NCI-H128 (cell line): ENCODE measurements around the gene PSORS1C2.

Experiments
- DNase-seq: peaks from one replicate; lab custom pipeline; 2025; ENCODE audit not compliant: unreplicated experiment; lab: John Stamatoyannopoulos, UW

The PSORS1C2 gene

DNA sequence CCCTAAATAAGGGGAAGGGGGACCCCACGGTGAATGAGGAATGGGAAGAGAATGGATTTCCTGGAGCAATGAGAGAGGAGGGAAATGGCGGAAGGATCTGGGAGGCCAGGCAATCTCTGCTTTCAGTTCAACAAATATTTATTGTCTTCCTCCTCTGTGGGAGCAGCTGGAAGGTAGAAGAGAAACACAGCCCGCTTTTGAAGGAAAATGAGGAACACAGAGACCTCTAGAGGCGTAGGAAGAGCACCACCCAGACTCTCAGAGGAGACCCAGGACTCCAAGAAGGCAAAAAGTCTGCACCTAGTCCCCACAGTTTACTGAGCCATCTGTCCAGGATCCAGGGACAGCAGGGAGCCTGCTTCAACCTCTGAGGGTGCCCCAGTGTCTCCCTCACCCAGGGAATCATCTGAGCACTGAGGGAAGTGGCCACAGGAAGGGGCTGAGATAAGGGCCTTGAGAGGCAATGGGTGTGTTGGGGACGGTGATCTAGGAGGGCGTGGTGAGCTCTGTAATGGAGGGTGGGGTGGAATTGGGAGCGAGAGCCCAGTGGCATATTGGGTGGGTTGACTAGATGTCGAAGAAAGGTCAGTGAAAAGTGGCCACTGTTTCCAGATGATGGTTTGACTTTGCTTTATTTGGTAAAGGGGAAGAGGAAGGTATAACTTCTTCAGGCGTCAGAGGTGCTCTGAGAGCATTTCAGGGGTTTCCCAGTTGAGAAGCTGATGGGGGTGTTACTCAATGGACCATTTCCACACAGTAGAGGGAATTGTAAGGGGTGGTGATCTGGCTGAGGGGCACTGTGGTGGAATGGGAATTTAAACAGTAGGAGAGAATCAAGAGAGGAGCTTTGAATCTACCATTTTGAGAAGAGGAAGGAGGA is 23.7 kb downstream of the PSORS1C2 start:
- DNase-seq, result no peak

- DNase-seq, result no peak
These were observed 24.4 kb downstream of the PSORS1C2 start, which contains the start of gene PSORS1C1 for GRCh38 chr6:31114541-31114878. PSORS1C1 (plus strand) TSS chr6:31114800; CDS start chr6:31129633, 14,833 bp downstream.

- no peak for DNase-seq
These were observed 24.9 kb downstream of the PSORS1C2 start for GRCh38 chr6:31113861-31114540.

DNA sequence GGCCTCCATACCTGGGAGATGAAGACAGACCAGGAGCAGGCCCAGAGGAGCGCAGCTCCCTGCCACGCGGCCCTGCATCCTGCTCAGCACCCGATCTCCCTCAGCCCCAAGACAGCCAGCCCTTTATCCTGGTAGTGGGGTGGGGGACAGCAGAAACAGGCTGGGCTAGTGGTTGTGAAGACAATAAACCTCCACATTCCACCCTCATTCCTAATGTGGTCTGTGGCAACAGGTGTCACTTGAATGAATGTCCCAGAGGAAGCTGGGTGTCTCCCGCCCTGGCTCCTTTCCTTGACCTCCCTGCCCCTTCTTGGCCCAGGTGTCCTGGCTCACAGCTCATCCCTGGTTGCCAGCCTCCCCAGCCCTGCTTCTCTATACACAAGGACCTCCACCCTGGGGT is 26.4 kb downstream of the PSORS1C2 start, which contains the start of gene C6orf15:
C6orf15 (minus strand) TSS at position 98 of the 400 bp plus-strand sequence; CDS start at position 78, 20 bp downstream.
- DNase-seq, result no peak

DNA sequence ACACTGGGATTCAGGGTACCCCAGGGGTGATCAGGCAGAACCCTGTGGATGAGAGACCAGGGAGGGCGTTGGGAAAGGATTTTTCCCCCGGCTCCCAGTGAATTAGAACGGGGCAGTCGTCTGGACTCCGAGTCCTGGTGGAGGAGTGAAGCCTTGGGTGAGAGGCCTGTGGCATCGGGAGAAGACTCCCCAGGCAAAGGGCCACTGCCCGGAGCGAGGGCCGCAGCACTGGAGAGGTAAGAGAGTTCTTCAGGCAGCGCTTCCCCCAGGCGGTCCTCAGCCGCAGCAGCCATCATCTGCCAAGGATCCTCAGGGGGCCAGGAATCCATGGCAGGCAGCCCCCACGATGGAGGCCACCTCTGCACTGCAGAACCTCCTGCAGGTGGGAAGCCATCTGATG is 27.2 kb downstream of the PSORS1C2 start:
- no peak for DNase-seq

- no peak for DNase-seq
These were observed 27.9 kb downstream of the PSORS1C2 start for GRCh38 chr6:31110825-31111582.

GRCh38 chr6:31107052-31107451 is 31.8 kb downstream of the PSORS1C2 start:
- DNase-seq, result no peak

DNA sequence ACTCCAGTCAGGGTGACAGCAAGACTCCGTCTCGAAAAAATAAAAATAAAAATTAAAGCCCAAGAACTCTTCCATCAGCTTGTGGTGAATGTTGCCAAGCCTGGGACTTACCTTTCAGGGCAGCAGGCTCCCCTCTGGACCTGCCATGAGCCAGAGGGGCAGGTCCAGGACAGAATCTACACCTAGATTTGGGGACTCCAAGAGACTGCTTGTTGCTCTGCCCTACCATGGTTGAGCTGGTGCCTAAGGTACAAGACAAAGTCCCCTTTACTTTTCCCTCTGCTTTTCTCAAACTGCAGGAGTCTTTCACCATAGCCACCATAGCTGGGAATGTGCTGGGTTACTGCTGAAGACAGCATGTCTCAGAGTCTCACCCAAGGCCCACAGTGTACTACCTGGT is 35.7 kb downstream of the PSORS1C2 start:
- DNase-seq, result no peak

DNA sequence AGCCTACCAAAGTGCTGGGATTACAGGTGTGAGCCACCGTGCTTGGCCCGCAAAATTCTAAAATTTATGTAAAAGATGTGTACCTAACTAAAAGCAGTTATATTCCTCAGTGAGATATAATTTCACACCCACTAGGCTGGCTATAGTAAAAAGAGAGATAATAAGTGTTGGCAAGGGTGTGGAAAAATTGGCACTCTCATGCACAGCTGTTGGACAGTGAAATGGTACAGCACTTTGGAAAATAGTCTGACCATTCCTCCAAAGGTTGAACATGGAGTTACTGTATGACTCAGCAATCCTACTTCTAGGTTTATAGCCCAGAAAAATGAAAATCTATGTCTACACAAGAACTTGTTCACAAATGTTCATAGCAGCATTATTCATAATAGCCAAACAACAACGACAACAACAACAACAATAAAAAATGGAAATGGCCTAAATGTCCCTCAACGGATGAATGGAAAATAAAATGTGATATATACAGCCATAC is 40.4 kb downstream of the PSORS1C2 start:
- no peak for DNase-seq

- no peak for DNase-seq
These were observed 42.2 kb downstream of the PSORS1C2 start for GRCh38 chr6:31096656-31097055.

GRCh38 chr6:31096215-31096614 is 42.7 kb downstream of the PSORS1C2 start:
- DNase-seq, result no peak

- no peak for DNase-seq
These were observed 44.4 kb downstream of the PSORS1C2 start for GRCh38 chr6:31094389-31094881.

DNA sequence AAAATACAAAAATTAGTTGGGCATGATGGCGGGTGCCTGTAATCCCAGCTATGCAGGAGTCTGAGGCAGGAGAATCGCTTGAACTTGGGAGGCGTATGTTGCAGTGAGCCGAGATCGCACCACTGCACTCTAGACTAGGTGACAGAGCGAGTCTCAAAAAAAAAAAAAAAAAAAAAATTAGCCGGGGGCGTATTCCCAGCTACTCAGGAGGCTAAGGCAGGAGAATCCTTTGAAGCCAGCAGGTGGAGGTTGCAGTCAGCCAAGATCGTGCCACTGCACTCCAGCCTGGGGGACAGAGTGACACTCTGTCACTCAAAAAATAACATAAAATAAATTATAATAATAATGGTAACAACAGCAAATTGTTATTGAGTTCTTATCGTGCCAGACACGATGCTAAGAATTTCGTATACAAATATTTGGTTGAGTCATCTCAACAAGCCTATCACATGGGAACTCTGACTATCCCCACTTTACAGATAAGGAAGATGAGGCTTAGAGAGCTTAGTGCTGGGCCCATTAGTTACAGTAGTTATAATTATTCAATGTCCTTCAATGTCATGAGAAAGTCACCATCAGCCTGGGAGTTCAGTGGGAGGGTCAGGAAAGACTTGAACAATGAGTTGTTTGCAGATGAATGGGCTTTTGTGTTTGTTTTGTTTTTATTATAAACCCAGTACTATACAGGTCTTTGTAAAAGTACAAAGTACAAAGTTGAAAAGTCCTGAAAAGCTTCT is 45.9 kb downstream of the PSORS1C2 start:
- DNase-seq, result no peak

- no peak for DNase-seq
These were observed 46.6 kb downstream of the PSORS1C2 start for GRCh38 chr6:31092238-31092637.

DNA sequence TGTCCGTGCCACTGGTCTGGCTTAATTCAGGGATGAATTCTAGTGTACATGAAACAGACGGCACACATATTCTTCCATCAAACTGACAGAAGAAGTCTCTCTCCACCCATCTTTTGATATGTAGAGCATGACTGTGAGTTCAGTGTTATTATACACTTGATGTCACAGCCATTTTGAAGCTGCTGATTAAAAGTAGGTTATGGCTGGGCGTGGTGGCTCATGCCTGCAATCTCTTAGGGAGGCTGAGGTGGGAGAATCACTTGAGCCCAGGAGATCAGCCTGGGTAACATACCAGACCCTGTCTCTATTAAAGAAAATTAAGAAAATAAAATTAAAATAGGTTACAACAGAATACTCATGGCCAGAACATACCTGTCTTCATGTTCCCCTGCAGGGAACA is 47.2 kb downstream of the PSORS1C2 start:
- no peak for DNase-seq

- DNase-seq, result no peak
These were observed 47.9 kb downstream of the PSORS1C2 start for GRCh38 chr6:31090973-31091364.

DNA sequence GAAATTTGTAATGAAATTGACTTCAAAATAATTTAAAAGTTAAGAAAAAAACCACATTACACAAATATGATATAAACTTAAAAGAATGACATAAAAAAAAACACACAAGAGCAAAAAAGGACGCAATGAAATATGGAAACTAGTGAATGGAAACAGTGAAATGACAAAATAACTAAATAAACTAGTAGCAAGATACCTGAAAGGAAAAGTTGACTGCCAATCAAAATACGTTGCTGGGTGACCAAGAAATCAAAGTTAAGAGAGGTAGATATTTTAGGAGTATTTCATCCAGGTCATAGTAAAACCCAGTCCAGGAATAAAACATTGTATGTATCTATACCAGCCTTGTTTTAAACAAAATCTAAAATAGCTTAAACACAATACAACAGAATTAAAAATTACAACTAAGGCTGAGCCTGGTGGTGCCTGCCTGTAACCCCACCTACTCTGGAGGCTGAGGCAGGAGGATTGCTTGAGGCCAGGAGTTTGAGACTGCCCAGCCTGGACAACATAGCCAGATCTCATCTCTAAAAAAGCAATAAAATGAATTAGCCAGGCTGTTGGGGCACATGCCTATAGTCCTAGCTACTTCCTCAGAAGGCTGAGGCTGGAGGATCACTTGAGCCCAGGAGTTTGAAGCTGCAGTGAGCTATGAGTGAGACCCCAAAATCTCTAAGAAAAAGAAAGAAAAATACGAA is 48.4 kb downstream of the PSORS1C2 start:
- DNase-seq, result no peak
